ENCODE data around the gene RAB17. TPM values are rescaled to one million over a fixed set of nuclear protein-coding genes. Genes with fewer than 3 reads are reported as not detected.

The RAB17 gene
- total and polyA plus RNA-seq, 10 of the 15 experiments (the other 5 are each of a cell fraction or from before 2014, with no cell fraction given): 0.07 to 1.4 (median 0.28) TPM; not detected in 3

DNA sequence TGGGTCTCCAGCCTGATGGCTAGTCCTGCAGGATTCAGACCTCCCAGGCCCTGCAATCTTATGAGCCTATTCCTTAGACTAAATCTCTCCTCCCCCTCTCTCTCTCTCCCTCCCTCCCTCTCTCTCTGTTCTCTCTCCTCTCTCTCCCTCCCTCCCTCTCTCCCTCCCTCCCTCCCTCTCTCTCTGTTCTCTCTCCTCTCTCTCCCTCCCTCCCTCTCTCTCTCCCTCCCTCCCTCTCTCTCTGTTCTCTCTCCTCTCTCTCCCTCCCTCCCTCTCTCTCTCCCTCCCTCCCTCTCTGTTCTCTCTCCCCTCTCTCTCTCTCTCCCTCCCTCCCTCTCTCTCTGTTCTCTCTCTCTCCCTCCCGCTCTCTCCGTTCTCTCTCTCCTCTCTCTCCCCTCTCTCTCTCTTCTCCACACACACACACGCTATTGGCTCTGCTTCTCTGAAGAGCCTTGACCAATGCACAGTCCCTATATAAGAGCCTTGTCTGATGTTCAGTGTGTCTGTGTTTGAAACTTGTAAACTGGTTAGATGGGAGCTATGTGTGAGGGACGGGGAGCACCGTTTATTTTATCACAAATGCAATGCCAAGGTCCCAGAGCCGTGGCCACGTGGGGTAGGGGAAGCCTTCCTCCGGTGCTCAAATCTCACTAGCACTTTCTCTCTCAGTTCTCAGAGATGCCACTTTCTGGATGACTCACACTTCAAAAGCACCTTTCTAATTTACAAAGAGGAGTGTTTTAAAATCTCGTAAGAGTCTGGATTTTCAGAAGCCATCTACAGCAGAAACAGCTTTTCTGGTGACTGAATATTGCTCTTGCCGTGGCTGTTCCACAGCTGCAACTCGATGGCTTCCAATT, 33.5 kb downstream of the RAB17 start (continued):
- TF ChIP-seq, protein P1, sequence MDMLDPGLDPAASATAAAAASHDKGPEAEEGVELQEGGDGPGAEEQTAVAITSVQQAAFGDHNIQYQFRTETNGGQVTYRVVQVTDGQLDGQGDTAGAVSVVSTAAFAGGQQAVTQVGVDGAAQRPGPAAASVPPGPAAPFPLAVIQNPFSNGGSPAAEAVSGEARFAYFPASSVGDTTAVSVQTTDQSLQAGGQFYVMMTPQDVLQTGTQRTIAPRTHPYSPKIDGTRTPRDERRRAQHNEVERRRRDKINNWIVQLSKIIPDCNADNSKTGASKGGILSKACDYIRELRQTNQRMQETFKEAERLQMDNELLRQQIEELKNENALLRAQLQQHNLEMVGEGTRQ (IDR thresholded peaks at IDR 0.05; ENCODE audit: borderline replicate concordance, low read depth, low read length): peak; percentile 80
- TF ChIP-seq MTA2 (IDR thresholded peaks at IDR 0.05; ENCODE audit: low read depth) (peak; percentile 58; the same call in 1 of the 2 replicates), SPI1 (IDR thresholded peaks at IDR 0.05; ENCODE audit: borderline replicate concordance, insufficient read depth, low read depth, low read length) (peak; percentile 30; the same call in 1 of the 2 replicates), POU2F2 (IDR thresholded peaks at IDR 0.05; ENCODE audit: borderline replicate concordance, low read depth, low read length) (0 out of 3 replicates have a peak, but pooled peaks have one; percentile 6), LARP7 (IDR thresholded peaks at IDR 0.05) (no peak), RELA (IDR thresholded peaks at IDR 0.05; ENCODE audit: borderline replicate concordance, partially characterized antibody) (peak; percentile 71), IRF4 (IDR thresholded peaks at IDR 0.05; ENCODE audit: low read depth, low read length) (0 out of 2 replicates have a peak, but pooled peaks have one; percentile 58), NFYB (IDR thresholded peaks at IDR 0.05; ENCODE audit: insufficient read depth, low read depth, low read length) (peak; percentile 44; the same call in 1 of the 2 replicates), MYB (IDR thresholded peaks at IDR 0.05; ENCODE audit: borderline replicate concordance, low read depth, low read length) (no peak), GATAD2B (conservative IDR thresholded peaks at IDR 0.05; ENCODE audit: low read depth) (no peak), SMAD5 (IDR thresholded peaks at IDR 0.05; ENCODE audit: low read depth) (no peak), SREBF2 (IDR thresholded peaks at IDR 0.05; ENCODE audit: low read length) (no peak), CREB1 (IDR thresholded peaks at IDR 0.05; ENCODE audit: low read depth) (no peak), POLR2A (IDR thresholded peaks at IDR 0.05; ENCODE audit: low read depth, low read length) (0 out of 2 replicates have a peak, but pooled peaks have one; percentile 35), EED (IDR thresholded peaks at IDR 0.05; ENCODE audit: low read depth) (peak; percentile 47; the same call in 1 of the 2 replicates), NR2F1 (conservative IDR thresholded peaks at IDR 0.05) (0 out of 2 replicates have a peak, but pooled peaks have one; percentile 14), NBN (IDR thresholded peaks at IDR 0.05) (peak; percentile 62), DPF2 (IDR thresholded peaks at IDR 0.05) (peak; percentile 75; the same call in 1 of the 2 replicates), MXI1 (IDR thresholded peaks at IDR 0.05; ENCODE audit: low read depth, low read length) (peak; percentile 80)
- TF ChIP-seq, protein P2, sequence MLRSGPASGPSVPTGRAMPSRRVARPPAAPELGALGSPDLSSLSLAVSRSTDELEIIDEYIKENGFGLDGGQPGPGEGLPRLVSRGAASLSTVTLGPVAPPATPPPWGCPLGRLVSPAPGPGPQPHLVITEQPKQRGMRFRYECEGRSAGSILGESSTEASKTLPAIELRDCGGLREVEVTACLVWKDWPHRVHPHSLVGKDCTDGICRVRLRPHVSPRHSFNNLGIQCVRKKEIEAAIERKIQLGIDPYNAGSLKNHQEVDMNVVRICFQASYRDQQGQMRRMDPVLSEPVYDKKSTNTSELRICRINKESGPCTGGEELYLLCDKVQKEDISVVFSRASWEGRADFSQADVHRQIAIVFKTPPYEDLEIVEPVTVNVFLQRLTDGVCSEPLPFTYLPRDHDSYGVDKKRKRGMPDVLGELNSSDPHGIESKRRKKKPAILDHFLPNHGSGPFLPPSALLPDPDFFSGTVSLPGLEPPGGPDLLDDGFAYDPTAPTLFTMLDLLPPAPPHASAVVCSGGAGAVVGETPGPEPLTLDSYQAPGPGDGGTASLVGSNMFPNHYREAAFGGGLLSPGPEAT (IDR thresholded peaks at IDR 0.05; ENCODE audit: low read depth): peak; percentile 81; the same call in 1 of the 2 replicates
- TF ChIP-seq, protein P3, sequence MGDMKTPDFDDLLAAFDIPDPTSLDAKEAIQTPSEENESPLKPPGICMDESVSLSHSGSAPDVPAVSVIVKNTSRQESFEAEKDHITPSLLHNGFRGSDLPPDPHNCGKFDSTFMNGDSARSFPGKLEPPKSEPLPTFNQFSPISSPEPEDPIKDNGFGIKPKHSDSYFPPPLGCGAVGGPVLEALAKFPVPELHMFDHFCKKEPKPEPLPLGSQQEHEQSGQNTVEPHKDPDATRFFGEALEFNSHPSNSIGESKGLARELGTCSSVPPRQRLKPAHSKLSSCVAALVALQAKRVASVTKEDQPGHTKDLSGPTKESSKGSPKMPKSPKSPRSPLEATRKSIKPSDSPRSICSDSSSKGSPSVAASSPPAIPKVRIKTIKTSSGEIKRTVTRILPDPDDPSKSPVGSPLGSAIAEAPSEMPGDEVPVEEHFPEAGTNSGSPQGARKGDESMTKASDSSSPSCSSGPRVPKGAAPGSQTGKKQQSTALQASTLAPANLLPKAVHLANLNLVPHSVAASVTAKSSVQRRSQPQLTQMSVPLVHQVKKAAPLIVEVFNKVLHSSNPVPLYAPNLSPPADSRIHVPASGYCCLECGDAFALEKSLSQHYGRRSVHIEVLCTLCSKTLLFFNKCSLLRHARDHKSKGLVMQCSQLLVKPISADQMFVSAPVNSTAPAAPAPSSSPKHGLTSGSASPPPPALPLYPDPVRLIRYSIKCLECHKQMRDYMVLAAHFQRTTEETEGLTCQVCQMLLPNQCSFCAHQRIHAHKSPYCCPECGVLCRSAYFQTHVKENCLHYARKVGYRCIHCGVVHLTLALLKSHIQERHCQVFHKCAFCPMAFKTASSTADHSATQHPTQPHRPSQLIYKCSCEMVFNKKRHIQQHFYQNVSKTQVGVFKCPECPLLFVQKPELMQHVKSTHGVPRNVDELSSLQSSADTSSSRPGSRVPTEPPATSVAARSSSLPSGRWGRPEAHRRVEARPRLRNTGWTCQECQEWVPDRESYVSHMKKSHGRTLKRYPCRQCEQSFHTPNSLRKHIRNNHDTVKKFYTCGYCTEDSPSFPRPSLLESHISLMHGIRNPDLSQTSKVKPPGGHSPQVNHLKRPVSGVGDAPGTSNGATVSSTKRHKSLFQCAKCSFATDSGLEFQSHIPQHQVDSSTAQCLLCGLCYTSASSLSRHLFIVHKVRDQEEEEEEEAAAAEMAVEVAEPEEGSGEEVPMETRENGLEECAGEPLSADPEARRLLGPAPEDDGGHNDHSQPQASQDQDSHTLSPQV (IDR thresholded peaks at IDR 0.05): 0 out of 2 replicates have a peak, but pooled peaks have one; percentile 44
- TF ChIP-seq, protein P4, sequence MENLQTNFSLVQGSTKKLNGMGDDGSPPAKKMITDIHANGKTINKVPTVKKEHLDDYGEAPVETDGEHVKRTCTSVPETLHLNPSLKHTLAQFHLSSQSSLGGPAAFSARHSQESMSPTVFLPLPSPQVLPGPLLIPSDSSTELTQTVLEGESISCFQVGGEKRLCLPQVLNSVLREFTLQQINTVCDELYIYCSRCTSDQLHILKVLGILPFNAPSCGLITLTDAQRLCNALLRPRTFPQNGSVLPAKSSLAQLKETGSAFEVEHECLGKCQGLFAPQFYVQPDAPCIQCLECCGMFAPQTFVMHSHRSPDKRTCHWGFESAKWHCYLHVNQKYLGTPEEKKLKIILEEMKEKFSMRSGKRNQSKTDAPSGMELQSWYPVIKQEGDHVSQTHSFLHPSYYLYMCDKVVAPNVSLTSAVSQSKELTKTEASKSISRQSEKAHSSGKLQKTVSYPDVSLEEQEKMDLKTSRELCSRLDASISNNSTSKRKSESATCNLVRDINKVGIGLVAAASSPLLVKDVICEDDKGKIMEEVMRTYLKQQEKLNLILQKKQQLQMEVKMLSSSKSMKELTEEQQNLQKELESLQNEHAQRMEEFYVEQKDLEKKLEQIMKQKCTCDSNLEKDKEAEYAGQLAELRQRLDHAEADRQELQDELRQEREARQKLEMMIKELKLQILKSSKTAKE (IDR thresholded peaks at IDR 0.05; ENCODE audit: low read depth, poor library complexity, severe bottlenecking): peak; percentile 55

All from GM12878 (cell line).